Natural killer cell (primary cell): Measurements from ENCODE around the gene HNRNPAB. TPM values are rescaled to one million over a fixed set of nuclear protein-coding genes. Genes with fewer than 3 reads are reported as not detected.

ENCODE experiments used
- ATAC-seq, 3 donors: fragments of 150-1000 bp in 2 of 3; fragments of 200-7000 bp in 1 of 3; cut with Tn5 transposase; 1 replicate in 1 of 3; 2 replicates in 2 of 3; pipeline ENCODE4 v1.10.0; 2021; ENCODE audit warnings: mild to moderate bottlenecking in 2 of 3, moderate library complexity in 2 of 3
- DNase-seq, 2 donors: peaks; one replicate each; pipeline versions ENCODE4 v3.0.0 to v3.0.0-alpha.2; 2013 to 2021; ENCODE audit warnings: mixed read lengths in 1 of 2
- H3K27ac ChIP-seq: one replicate; pipeline ENCODE4 v1.5.1; 2013; ENCODE audit warnings: mild to moderate bottlenecking, low read length
- H3K27me3 ChIP-seq: one replicate; pipeline ENCODE4 v1.6.1; 2013; ENCODE audit warnings: low read length; ENCODE audit not compliant: control insufficient read depth, insufficient read depth
- H3K36me3 ChIP-seq: one replicate; pipeline ENCODE4 v1.6.1; 2013; ENCODE audit warnings: low read length; ENCODE audit not compliant: control insufficient read depth, insufficient read depth
- H3K4me1 ChIP-seq: one replicate; pipeline ENCODE4 v1.6.1; 2013; ENCODE audit warnings: low read length; ENCODE audit not compliant: control insufficient read depth, insufficient read depth
- H3K4me3 ChIP-seq: one replicate; pipeline ENCODE4 v1.5.1; 2013; ENCODE audit warnings: low read length
- H3K9me3 ChIP-seq: one replicate; pipeline ENCODE4 v1.6.1; 2013; ENCODE audit warnings: low read length; ENCODE audit not compliant: control insufficient read depth, insufficient read depth
- H3K27ac Mint-ChIP-seq, 2 donors: one replicate each; pipeline ENCODE4 v1.8.0; 2022; ENCODE audit warnings: mild to moderate bottlenecking in 2 of 2, mixed read lengths in 2 of 2, moderate library complexity in 1 of 2
- H3K27me3 Mint-ChIP-seq, 2 donors: one replicate each; pipeline ENCODE4 v1.8.0; 2022; ENCODE audit warnings: low read depth in 2 of 2, mixed read lengths in 2 of 2
- H3K36me3 Mint-ChIP-seq: one replicate; pipeline ENCODE4 v1.8.0; 2022; ENCODE audit warnings: mixed read lengths
- H3K4me1 Mint-ChIP-seq, 2 donors: one replicate each; pipeline ENCODE4 v1.8.0; 2022; ENCODE audit warnings: mixed read lengths in 2 of 2
- H3K4me3 Mint-ChIP-seq: one replicate; pipeline ENCODE4 v1.8.0; 2022; ENCODE audit warnings: mild to moderate bottlenecking, moderate library complexity, mixed read lengths
- H3K9me3 Mint-ChIP-seq, 2 donors: one replicate each; pipeline ENCODE4 v1.8.0; 2022; ENCODE audit warnings: mixed read lengths in 2 of 2
- WGBS: methylation state at CpG from one replicate; pipeline ENCODE4 v1.1.7; 2013; ENCODE audit warnings: missing lambda C conversion rate; ENCODE audit not compliant: insufficient coverage; 5-methylcytosine and 5-hydroxymethylcytosine counted together
- intact Hi-C: fragments of 100-400 bp; cut with micrococcal nuclease; formaldehyde crosslinking; loops from one replicate; pipeline ENCODE4 v1.14.2; 2022
- total RNA-seq, 4 donors: library from RNA; stranded (reverse); fragments of 120-200 nt in 1 of 4; gene quantifications; one replicate each; pipeline versions ENCODE4 v1.2.3 to v1.2.4, GENCODE V29; 2013 to 2022
- TF ChIP-seq, protein P1 (sequence below): fragments of 200-600 bp; IDR thresholded peaks from one replicate; pipeline ENCODE4 v1.8.0; 2022; ENCODE audit warnings: antibody characterized with exemption

Gene HNRNPAB
- 10 to 100 TPM; 77.6 to 98.4 (median 88.4) TPM for total RNA-seq
- 44.1 TPM for total RNA-seq (2013)

DNA sequence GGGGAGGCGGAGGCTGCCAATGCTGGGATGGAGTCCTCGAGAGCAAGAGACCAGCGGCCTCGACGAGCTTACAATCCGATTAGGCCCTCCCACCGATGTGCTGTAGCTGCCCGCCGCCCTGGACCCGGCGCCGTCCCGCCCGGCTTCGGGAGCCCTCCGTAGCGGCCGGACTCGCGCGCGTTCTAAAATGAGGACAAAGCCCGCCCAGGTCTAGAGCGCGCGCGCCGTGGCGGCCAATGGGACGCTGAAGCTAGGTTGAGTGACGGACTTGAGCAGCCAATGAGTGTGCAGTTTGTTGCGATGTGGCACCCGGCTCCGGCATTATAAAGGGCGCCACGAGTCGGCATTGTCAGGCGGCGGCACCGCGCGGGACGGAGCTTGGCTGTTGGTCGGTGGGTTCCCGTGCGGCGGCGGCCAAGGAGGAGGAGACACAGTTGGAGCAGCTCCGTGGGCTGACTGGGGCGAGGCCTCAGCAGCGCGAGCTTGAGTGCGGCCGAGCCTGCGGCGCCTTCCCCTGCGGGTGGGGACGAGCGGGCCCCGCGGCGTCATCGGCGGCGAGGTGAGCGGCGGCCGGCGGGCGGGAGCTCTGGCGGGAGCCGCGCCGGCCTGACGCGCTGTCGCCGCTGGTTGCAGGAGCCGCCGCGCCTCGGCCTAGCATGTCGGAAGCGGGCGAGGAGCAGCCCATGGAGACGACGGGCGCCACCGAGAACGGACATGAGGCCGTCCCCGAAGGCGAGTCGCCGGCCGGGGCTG lies at the start of gene HNRNPAB:
Gene HNRNPAB, plus strand, starts transcription at position 352 of the 753 bp plus-strand sequence. Its CDS starts 305 bp downstream, at position 657.
- intact Hi-C loops, result no loop called here
- Histone ChIP-seq H3K27ac (peak within 1 kb of the TSS; percentile 51), H3K27me3 (no peaks in the 10 kb centered on the region), H3K4me1 (peaks cover 27% of the 10 kb centered on the region), H3K9me3 (no peaks in the 10 kb centered on the region), H3K36me3 (peaks cover 29% of the 10 kb centered on the region), H3K4me3 (peak within 1 kb of the TSS; percentile 69)
- Mint-ChIP-seq H3K27me3 (no peaks in the 10 kb centered on the region), H3K27ac (peak within 1 kb of the TSS; percentile 97 to 98), H3K36me3 (no peaks in the 10 kb centered on the region), H3K9me3 (no peaks in the 10 kb centered on the region), H3K4me1 (peaks cover 34% of the 10 kb centered on the region in 2 donors), H3K4me3 (peak within 1 kb of the TSS; percentile 100)
- DNase-seq (peak; percentile 97 to 99), ATAC-seq (peak; percentile 81 to 95 (median 85))
- WGBS, result under 1% methylated on average over 96 of the region's 96 CpGs
- TF ChIP-seq, protein P1, sequence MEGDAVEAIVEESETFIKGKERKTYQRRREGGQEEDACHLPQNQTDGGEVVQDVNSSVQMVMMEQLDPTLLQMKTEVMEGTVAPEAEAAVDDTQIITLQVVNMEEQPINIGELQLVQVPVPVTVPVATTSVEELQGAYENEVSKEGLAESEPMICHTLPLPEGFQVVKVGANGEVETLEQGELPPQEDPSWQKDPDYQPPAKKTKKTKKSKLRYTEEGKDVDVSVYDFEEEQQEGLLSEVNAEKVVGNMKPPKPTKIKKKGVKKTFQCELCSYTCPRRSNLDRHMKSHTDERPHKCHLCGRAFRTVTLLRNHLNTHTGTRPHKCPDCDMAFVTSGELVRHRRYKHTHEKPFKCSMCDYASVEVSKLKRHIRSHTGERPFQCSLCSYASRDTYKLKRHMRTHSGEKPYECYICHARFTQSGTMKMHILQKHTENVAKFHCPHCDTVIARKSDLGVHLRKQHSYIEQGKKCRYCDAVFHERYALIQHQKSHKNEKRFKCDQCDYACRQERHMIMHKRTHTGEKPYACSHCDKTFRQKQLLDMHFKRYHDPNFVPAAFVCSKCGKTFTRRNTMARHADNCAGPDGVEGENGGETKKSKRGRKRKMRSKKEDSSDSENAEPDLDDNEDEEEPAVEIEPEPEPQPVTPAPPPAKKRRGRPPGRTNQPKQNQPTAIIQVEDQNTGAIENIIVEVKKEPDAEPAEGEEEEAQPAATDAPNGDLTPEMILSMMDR, result no peak

DNA sequence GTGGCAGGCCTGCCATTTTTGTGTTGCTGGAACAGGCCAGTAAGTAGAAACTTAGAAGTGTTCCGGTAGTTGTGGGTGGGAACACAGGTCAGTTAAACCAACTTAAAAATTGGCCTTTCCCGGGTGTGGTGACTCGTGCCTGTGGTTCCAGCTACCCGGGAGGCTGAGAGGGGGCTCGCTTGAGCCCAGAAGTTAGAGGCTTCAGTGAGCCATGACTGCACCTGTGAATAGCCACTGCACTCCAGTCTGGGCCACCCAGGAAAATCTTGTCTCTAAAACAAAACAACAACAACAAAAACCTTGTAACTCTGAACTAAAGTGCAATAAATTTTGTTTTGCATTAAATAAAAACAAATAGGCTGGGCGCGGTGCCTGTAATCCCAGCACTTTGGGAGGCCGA lies 49.3 kb upstream of the HNRNPAB start:
- TF ChIP-seq, protein P1, result no peak
- no peak overlapping the region for H3K27ac Mint-ChIP-seq
- peak overlapping the region; percentile 17 for H3K4me3 Mint-ChIP-seq
- H3K36me3 Mint-ChIP-seq, result no peaks in the 10 kb centered on the region
- H3K27ac ChIP-seq, result no peak overlapping the region
- no peaks in the 10 kb centered on the region for H3K27me3 ChIP-seq
- intact Hi-C loops, result no loop called here
- no peaks in the 10 kb centered on the region for H3K9me3 ChIP-seq
- H3K27me3 Mint-ChIP-seq, result no peaks in the 10 kb centered on the region
- peaks cover 20% of the 10 kb centered on the region for H3K4me1 ChIP-seq
- H3K4me1 Mint-ChIP-seq, result peaks cover 19 to 23% of the 10 kb centered on the region in 2 donors
- DNase-seq (no peak), ATAC-seq (no peak)
- peaks cover 16% of the 10 kb centered on the region for H3K36me3 ChIP-seq
- no peak overlapping the region for H3K4me3 ChIP-seq
- WGBS, result 79% methylated on average over 8 of the region's 8 CpGs
- no peaks in the 10 kb centered on the region for H3K9me3 Mint-ChIP-seq

DNA sequence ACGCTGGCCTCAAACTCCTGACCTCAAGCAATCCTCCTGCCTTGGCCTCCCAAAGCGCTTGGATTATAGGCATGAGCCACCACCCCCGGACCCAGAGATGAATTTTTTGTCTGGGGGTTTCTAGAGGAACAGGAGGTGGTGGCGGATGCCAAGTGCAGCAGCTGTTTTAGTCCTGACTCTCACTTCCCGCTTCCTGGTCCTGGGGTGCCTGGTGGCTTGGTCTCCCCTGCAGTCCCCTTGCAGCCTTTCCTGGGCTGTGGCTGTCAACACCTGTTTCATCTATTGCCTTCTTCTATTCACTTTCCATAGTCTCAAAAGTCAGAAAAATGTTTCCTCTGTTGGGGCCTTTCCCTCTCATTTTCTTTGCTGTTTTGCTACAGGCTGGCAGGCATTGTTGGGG lies 44.2 kb upstream of the HNRNPAB start:
- peaks cover 15 to 22% of the 10 kb centered on the region in 2 donors for H3K27me3 Mint-ChIP-seq
- Histone ChIP-seq H3K27ac (no peak overlapping the region), H3K4me1 (peaks cover 8% of the 10 kb centered on the region), H3K36me3 (no peaks in the 10 kb centered on the region), H3K4me3 (no peak overlapping the region), H3K9me3 (no peaks in the 10 kb centered on the region), H3K27me3 (peaks cover 8% of the 10 kb centered on the region)
- DNase-seq, result no peak
- ATAC-seq, result no peak
- peaks cover 8 to 11% of the 10 kb centered on the region in 2 donors for H3K4me1 Mint-ChIP-seq
- WGBS, result 76% methylated on average over 5 of the region's 5 CpGs
- H3K36me3 Mint-ChIP-seq, result no peaks in the 10 kb centered on the region
- no peaks in the 10 kb centered on the region for H3K9me3 Mint-ChIP-seq
- TF ChIP-seq, protein P1, result no peak
- no peak overlapping the region for H3K27ac Mint-ChIP-seq
- no peak overlapping the region for H3K4me3 Mint-ChIP-seq
- intact Hi-C loops, result no loop called here
